PC-3 (cell line): ENCODE measurements around the gene CASP7.

Experiments used
- CTCF ChIP-seq: fragments of 300-600 bp; sonication (generic); conservative IDR thresholded peaks from 2 replicates; pipeline ENCODE4 v1.5.1; 2017; ENCODE audit warnings: antibody characterized with exemption, low read depth, mild to moderate bottlenecking, low read length
- EZH2 ChIP-seq: fragments of 300-600 bp; sonication (generic); IDR thresholded peaks from one replicate; pipeline ENCODE4 v1.6.1; 2017; ENCODE audit warnings: antibody characterized with exemption, mild to moderate bottlenecking, low read length; ENCODE audit not compliant: unreplicated experiment
- EZH2phosphoT487 ChIP-seq: fragments of 300-600 bp; sonication (generic); IDR thresholded peaks from 2 replicates; pipeline ENCODE4 v1.6.1; 2018; ENCODE audit warnings: mild to moderate bottlenecking, antibody characterized with exemption, low read length, borderline replicate concordance

GRCh38 chr10:113650172-113650571, 29.5 kb upstream of the CASP7 start:
- TF ChIP-seq CTCF (no peak), EZH2 (no peak), EZH2phosphoT487 (no peak)
